H9 (cell line): ENCODE results near the gene FBLN2. TPM values are rescaled to one million over a fixed set of nuclear protein-coding genes. Genes with fewer than 3 reads are reported as not detected.

Experiments used
- DNase-seq: peaks from one replicate; pipeline ENCODE4 v3.0.0-alpha.2; 2017
- H2AFZ ChIP-seq: one replicate; pipeline ENCODE4 v1.6.1; 2013; ENCODE audit warnings: mild to moderate bottlenecking, low read length, control low read depth, moderate library complexity
- H2AK5ac ChIP-seq: 2 replicates; pipeline ENCODE4 v1.6.1; 2013; ENCODE audit warnings: low read length, control low read depth, mixed read lengths; ENCODE audit not compliant: insufficient read length
- H2BK120ac ChIP-seq: one replicate; pipeline ENCODE4 v1.6.1; 2013; ENCODE audit warnings: low read depth, mild to moderate bottlenecking, low read length, control low read depth, inconsistent platforms; ENCODE audit not compliant: poor library complexity, severe bottlenecking
- H2BK12ac ChIP-seq: 2 replicates; pipeline ENCODE4 v1.6.1; 2013; ENCODE audit warnings: low read length, control low read depth, mixed read lengths, low read depth; ENCODE audit not compliant: insufficient read length
- H2BK15ac ChIP-seq: 2 replicates; pipeline ENCODE4 v1.6.1; 2013; ENCODE audit warnings: low read depth, low read length, control low read depth
- H2BK20ac ChIP-seq: one replicate; pipeline ENCODE4 v1.6.1; 2013; ENCODE audit warnings: low read depth, mild to moderate bottlenecking, low read length, control low read depth, inconsistent platforms; ENCODE audit not compliant: poor library complexity, severe bottlenecking
- H2BK5ac ChIP-seq: 2 replicates; pipeline ENCODE4 v1.6.1; 2013; ENCODE audit warnings: low read length, control low read depth, mixed read lengths; ENCODE audit not compliant: insufficient read length
- H3K14ac ChIP-seq: 2 replicates; pipeline ENCODE4 v1.6.1; 2013; ENCODE audit warnings: low read length, control low read depth; ENCODE audit not compliant: insufficient read depth
- H3K18ac ChIP-seq: 2 replicates; pipeline ENCODE4 v1.6.1; 2013; ENCODE audit warnings: low read depth, mild to moderate bottlenecking, mixed read lengths, low read length, control low read depth; ENCODE audit not compliant: insufficient read length
- H3K23ac ChIP-seq: 2 replicates; pipeline ENCODE4 v1.6.1; 2013; ENCODE audit warnings: low read length, control low read depth, mixed read lengths, low read depth; ENCODE audit not compliant: insufficient read length
- H3K23me2 ChIP-seq: 2 replicates; pipeline ENCODE4 v1.6.1; 2013; ENCODE audit warnings: low read depth, mild to moderate bottlenecking, mixed read lengths, low read length, control low read depth; ENCODE audit not compliant: insufficient read length, poor library complexity, severe bottlenecking
- H3K27ac ChIP-seq: 2 replicates; pipeline ENCODE4 v1.5.1; 2013; ENCODE audit warnings: low read length, control low read depth, mixed read lengths, low read depth; ENCODE audit not compliant: insufficient read length
- H3K27me3 ChIP-seq: 2 replicates; pipeline ENCODE4 v1.6.1; 2013; ENCODE audit warnings: low read length, control low read depth, inconsistent platforms; ENCODE audit not compliant: insufficient read depth
- H3K4ac ChIP-seq: 2 replicates; pipeline ENCODE4 v1.6.1; 2013; ENCODE audit warnings: low read depth, mild to moderate bottlenecking, control low read depth, inconsistent platforms, low read length, moderate library complexity
- H3K4me1 ChIP-seq: 2 replicates; pipeline ENCODE4 v1.6.1; 2013; ENCODE audit warnings: low read length, control low read depth, inconsistent platforms; ENCODE audit not compliant: insufficient read depth
- H3K4me2 ChIP-seq: 2 replicates; pipeline ENCODE4 v1.6.1; 2013; ENCODE audit warnings: low read length, control low read depth, mixed read lengths; ENCODE audit not compliant: insufficient read length, insufficient read depth
- H3K56ac ChIP-seq: 2 replicates; pipeline ENCODE4 v1.6.1; 2013; ENCODE audit warnings: low read depth, mild to moderate bottlenecking, mixed read lengths, low read length, control low read depth; ENCODE audit not compliant: insufficient read length
- H3K79me1 ChIP-seq: 2 replicates; pipeline ENCODE4 v1.6.1; 2013; ENCODE audit warnings: low read depth, mild to moderate bottlenecking, moderate library complexity, low read length, control low read depth, inconsistent platforms; ENCODE audit not compliant: insufficient read depth, poor library complexity, severe bottlenecking
- H3K79me2 ChIP-seq: 2 replicates; pipeline ENCODE4 v1.6.1; 2013; ENCODE audit warnings: low read length, control low read depth, inconsistent platforms; ENCODE audit not compliant: insufficient read depth
- H3K9ac ChIP-seq: 2 replicates; pipeline ENCODE4 v1.6.1; 2013; ENCODE audit warnings: low read length, control low read depth, mixed read lengths; ENCODE audit not compliant: insufficient read length; ENCODE audit errors: extremely low read depth
- H3K9me3 ChIP-seq: one replicate; pipeline ENCODE4 v1.6.1; 2013; ENCODE audit warnings: low read depth, low read length, inconsistent platforms; ENCODE audit not compliant: control insufficient read depth
- H3T11ph ChIP-seq: one replicate; pipeline ENCODE4 v1.6.1; 2013; ENCODE audit warnings: mild to moderate bottlenecking, low read length, control low read depth, inconsistent platforms
- H4K20me1 ChIP-seq: one replicate; pipeline ENCODE4 v1.6.1; 2013; ENCODE audit not compliant: control insufficient read depth, insufficient read length, insufficient read depth
- H4K5ac ChIP-seq: 2 replicates; pipeline ENCODE4 v1.6.1; 2013; ENCODE audit warnings: low read depth, mild to moderate bottlenecking, mixed read lengths, low read length, control low read depth; ENCODE audit not compliant: insufficient read length
- H4K8ac ChIP-seq: replicated peaks from 2 replicates; pipeline ENCODE4 v1.6.1; 2013; ENCODE audit warnings: low read length, control low read depth, mixed read lengths, low read depth; ENCODE audit not compliant: insufficient read length
- H4K91ac ChIP-seq: 2 replicates; pipeline ENCODE4 v1.6.1; 2013; ENCODE audit warnings: low read depth, mild to moderate bottlenecking, moderate library complexity, mixed read lengths, low read length, control low read depth; ENCODE audit not compliant: insufficient read length
- H3K27ac Mint-ChIP-seq, 3 experiments: 2 replicates in 2 of 3; 3 replicates in 1 of 3; pipeline ENCODE4 v1.8.0; 2020 to 2021; ENCODE audit warnings: mixed read lengths in 3 of 3, mild to moderate bottlenecking in 1 of 3, moderate library complexity in 1 of 3
- H3K27me3 Mint-ChIP-seq: 2 replicates; pipeline ENCODE4 v1.8.0; 2021; ENCODE audit warnings: low read depth, mild to moderate bottlenecking, moderate library complexity, mixed read lengths
- H3K36me3 Mint-ChIP-seq, 3 experiments: 2 replicates in 2 of 3; 3 replicates in 1 of 3; pipeline ENCODE4 v1.8.0; 2020 to 2021; ENCODE audit warnings: low read depth in 3 of 3, mixed read lengths in 3 of 3; ENCODE audit not compliant: insufficient read depth in 1 of 3
- H3K4me1 Mint-ChIP-seq, 2 experiments: 2 replicates each; pipeline ENCODE4 v1.8.0; 2020; ENCODE audit warnings: mixed read lengths in 2 of 2
- H3K4me3 Mint-ChIP-seq, 2 experiments: 2 replicates in 1 of 2; 3 replicates in 1 of 2; pipeline ENCODE4 v1.8.0; 2020 to 2021; ENCODE audit warnings: mild to moderate bottlenecking in 2 of 2, mixed read lengths in 2 of 2, moderate library complexity in 1 of 2
- H3K9me3 Mint-ChIP-seq, 2 experiments: 2 replicates in 1 of 2; 3 replicates in 1 of 2; pipeline ENCODE4 v1.8.0; 2020; ENCODE audit warnings: mild to moderate bottlenecking in 2 of 2, mixed read lengths in 2 of 2, moderate library complexity in 1 of 2
- CTCF ChIP-seq: fragments of 200-600 bp; sonication (generic); conservative IDR thresholded peaks from 3 replicates; pipeline ENCODE4 v1.8.0; 2021; ENCODE audit warnings: antibody characterized with exemption, mild to moderate bottlenecking
- WGBS: extraction: QIAGEN DNeasy Blood & Tissue Kit; methylation state at CpG from one replicate; pipeline ENCODE4 v1.1.7; 2013; ENCODE audit warnings: missing lambda C conversion rate, low lambda C conversion rate, mixed read lengths; ENCODE audit not compliant: insufficient read length; ENCODE audit errors: extremely low coverage; 5-methylcytosine and 5-hydroxymethylcytosine counted together
- total RNA-seq: library from RNA; stranded (reverse); gene quantifications from 2 replicates; pipeline ENCODE4 v1.2.1, GENCODE V29; 2021

The FBLN2 gene
- total RNA-seq, 1 experiment from 2014 or later, result 11.8 TPM

GRCh38 chr3:13656584-13657301 lies 107.8 kb downstream of the FBLN2 start:
- H3K27me3 Mint-ChIP-seq, result peaks cover 61% of the 10 kb centered on the region
- no peak overlapping the region for H3K27ac Mint-ChIP-seq
- Histone ChIP-seq H2AK5ac (no peak overlapping the region), H2BK120ac (no peak overlapping the region), H2BK15ac (no peak overlapping the region), H3K4ac (no peak overlapping the region), H4K91ac (no peak overlapping the region), H2BK20ac (no peak overlapping the region), H2BK5ac (no peak overlapping the region), H4K8ac (no peak overlapping the region), H3T11ph (no peak overlapping the region), H3K79me2 (no peaks in the 10 kb centered on the region), H3K18ac (no peak overlapping the region), H4K5ac (no peak overlapping the region), H3K4me2 (no peak overlapping the region), H3K4me1 (no peaks in the 10 kb centered on the region), H3K79me1 (no peaks in the 10 kb centered on the region), H3K27ac (no peak overlapping the region), H2BK12ac (no peak overlapping the region), H3K23me2 (no peaks in the 10 kb centered on the region), H2AFZ (no peak overlapping the region), H3K14ac (no peak overlapping the region), H4K20me1 (no peaks in the 10 kb centered on the region), H3K27me3 (peaks cover 12% of the 10 kb centered on the region; the same call in 1 of the 2 replicates), H3K9me3 (no peaks in the 10 kb centered on the region), H3K23ac (no peak overlapping the region), H3K9ac (no peak overlapping the region), H3K56ac (no peak overlapping the region)
- H3K4me1 Mint-ChIP-seq, result peaks cover 6 to 23% of the 10 kb centered on the region in 2 experiments
- H3K9me3 Mint-ChIP-seq, result peaks cover 0 to 2% of the 10 kb centered on the region in 2 experiments; a peak in 1 of 5 replicates
- no peak overlapping the region for H3K4me3 Mint-ChIP-seq
- TF ChIP-seq CTCF, result no peak
- WGBS, result no CpG with 5 or more reads among the region's 8 CpGs
- no peaks in the 10 kb centered on the region for H3K36me3 Mint-ChIP-seq
- no peak for DNase-seq
